ENCODE data around the gene SSC4D. TPM values are rescaled to one million over a fixed set of nuclear protein-coding genes. Genes with fewer than 3 reads are reported as not detected.
"Not testable (repeated sequence)": the region's sequence is repeated elsewhere in the genome, so short reads cannot be mapped to it uniquely, and the experiment has no call there.

The SSC4D gene
- total and polyA plus RNA-seq, 2 donors from 2014 or later, result 2.1 to 12.9 TPM

DNA sequence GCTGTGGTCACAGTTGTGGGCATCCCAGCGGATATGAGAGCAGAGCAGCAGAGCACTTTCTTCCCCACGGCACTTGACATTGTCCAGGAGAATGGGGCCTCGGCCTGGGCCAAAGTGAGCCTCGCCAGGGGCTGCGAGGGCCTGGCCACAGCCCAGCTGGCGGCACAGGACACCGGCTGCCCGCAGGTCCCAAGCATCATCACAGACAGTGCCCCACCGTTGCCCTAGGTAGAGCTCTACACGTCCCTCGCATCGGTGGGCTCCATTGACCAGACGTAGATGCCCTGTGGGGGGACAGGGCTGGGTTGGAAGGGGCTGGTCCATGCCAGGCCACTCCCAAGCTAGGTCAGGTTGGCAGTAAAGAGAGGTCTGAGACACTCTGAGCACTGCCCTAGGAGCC lies 19.4 kb downstream of the SSC4D start:
- TF ChIP-seq, protein P1, sequence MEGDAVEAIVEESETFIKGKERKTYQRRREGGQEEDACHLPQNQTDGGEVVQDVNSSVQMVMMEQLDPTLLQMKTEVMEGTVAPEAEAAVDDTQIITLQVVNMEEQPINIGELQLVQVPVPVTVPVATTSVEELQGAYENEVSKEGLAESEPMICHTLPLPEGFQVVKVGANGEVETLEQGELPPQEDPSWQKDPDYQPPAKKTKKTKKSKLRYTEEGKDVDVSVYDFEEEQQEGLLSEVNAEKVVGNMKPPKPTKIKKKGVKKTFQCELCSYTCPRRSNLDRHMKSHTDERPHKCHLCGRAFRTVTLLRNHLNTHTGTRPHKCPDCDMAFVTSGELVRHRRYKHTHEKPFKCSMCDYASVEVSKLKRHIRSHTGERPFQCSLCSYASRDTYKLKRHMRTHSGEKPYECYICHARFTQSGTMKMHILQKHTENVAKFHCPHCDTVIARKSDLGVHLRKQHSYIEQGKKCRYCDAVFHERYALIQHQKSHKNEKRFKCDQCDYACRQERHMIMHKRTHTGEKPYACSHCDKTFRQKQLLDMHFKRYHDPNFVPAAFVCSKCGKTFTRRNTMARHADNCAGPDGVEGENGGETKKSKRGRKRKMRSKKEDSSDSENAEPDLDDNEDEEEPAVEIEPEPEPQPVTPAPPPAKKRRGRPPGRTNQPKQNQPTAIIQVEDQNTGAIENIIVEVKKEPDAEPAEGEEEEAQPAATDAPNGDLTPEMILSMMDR (IDR thresholded peaks at IDR 0.05; ENCODE audit: borderline replicate concordance, extremely low read depth, insufficient read depth), result no peak
- Histone ChIP-seq H3K9ac (ENCODE audit: low read length in 3 of 3) (no peak overlapping the region), H3K36me3 (ENCODE audit: control insufficient read depth in 2 of 3, insufficient read depth in 3 of 3, low read length in 3 of 3) (no peaks in the 10 kb centered on the region), H3K4me1 (ENCODE audit: control insufficient read depth in 2 of 3, insufficient read depth in 2 of 3, low read depth in 1 of 3, low read length in 3 of 3) (peaks cover 0 to 10% (median 7%) of the 10 kb centered on the region in 3 donors), H3K9me3 (ENCODE audit: control insufficient read depth in 2 of 3, insufficient read depth in 1 of 3, low read length in 3 of 3) (no peaks in the 10 kb centered on the region), H3K4me3 (ENCODE audit: low read length in 3 of 3) (no peak overlapping the region), H3K27me3 (ENCODE audit: control insufficient read depth, insufficient read depth, low read length) (no peaks in the 10 kb centered on the region), H3K27ac (ENCODE audit: low read depth in 2 of 2, low read length in 2 of 2) (no peak overlapping the region)
- DNase-seq, result no peak
- intact Hi-C loops (cut with DNase I), result no loop called here
- no peak for FAIRE-seq

DNA sequence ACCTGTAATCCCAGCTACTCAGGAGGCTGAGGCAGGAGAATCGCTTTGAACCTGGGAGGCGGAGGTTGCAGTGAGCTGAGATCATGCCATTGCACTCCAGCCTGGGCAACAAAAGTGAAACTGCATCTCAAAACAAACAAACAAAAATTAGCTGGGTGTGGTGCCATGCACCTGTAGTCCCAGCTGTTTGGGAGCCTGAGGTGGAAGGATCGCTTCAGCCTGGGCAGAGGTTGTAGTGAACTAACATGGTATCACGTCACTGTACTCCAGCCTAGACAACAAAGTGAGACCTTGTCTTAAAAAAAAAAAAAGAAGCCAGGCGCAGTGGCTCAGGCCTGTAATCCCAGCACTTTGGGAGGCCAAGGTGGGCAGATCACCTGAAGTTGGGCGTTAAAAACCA lies 21.7 kb downstream of the SSC4D start:
- H3K36me3 ChIP-seq (ENCODE audit: control insufficient read depth in 2 of 3, insufficient read depth in 3 of 3, low read length in 3 of 3); H3K4me1 ChIP-seq (ENCODE audit: control insufficient read depth in 2 of 3, insufficient read depth in 2 of 3, low read depth in 1 of 3, low read length in 3 of 3); H3K27me3 ChIP-seq (ENCODE audit: control insufficient read depth, insufficient read depth, low read length); H3K27ac ChIP-seq (ENCODE audit: low read depth in 2 of 2, low read length in 2 of 2); H3K9me3 ChIP-seq (ENCODE audit: control insufficient read depth in 2 of 3, insufficient read depth in 1 of 3, low read length in 3 of 3); FAIRE-seq; H3K4me3 ChIP-seq (ENCODE audit: low read length in 3 of 3); DNase-seq; intact Hi-C loops (cut with DNase I); H3K9ac ChIP-seq (ENCODE audit: low read length in 3 of 3): not testable (repeated sequence)

DNA sequence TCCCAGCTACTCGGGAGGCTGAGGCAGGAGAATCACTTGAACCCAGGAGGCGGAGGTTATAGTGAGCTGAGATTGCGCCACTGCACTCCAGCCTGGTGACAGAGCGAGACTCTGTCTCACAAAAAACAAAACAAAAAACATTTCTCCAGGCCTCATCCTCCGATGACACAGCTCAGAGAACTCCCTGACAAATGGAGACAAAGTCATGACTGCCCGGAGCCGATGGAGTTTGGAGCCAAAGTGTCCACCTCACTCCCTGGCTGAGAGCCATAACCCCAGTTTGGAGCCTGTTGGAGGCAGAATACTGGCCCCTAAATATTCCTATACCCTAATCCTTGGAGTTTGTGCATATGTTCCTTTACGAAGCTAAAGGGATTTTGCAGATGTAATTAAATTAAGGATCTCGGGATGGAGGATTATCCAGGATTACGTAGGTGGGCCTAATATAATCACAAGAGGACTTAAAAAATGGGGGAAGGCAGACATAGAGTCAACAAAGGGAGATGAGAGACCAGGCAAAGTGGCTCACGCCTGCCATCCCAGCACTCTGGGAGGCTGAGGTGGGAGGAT lies 22.7 kb downstream of the SSC4D start:
- FAIRE-seq (no peak), DNase-seq (no peak)
- Histone ChIP-seq H3K27me3 (ENCODE audit: control insufficient read depth, insufficient read depth, low read length) (no peaks in the 10 kb centered on the region), H3K9me3 (ENCODE audit: control insufficient read depth in 2 of 3, insufficient read depth in 1 of 3, low read length in 3 of 3) (no peaks in the 10 kb centered on the region), H3K9ac (ENCODE audit: low read length in 3 of 3) (no peak overlapping the region), H3K4me1 (ENCODE audit: control insufficient read depth in 2 of 3, insufficient read depth in 2 of 3, low read depth in 1 of 3, low read length in 3 of 3) (no peaks in the 10 kb centered on the region), H3K36me3 (ENCODE audit: control insufficient read depth in 2 of 3, insufficient read depth in 3 of 3, low read length in 3 of 3) (no peaks in the 10 kb centered on the region), H3K27ac (ENCODE audit: low read depth in 2 of 2, low read length in 2 of 2) (no peak overlapping the region), H3K4me3 (ENCODE audit: low read length in 3 of 3) (no peak overlapping the region)
- intact Hi-C loops (cut with DNase I), result no loop called here
- TF ChIP-seq, protein P1 (IDR thresholded peaks at IDR 0.05; ENCODE audit: borderline replicate concordance, extremely low read depth, insufficient read depth), result no peak

DNA sequence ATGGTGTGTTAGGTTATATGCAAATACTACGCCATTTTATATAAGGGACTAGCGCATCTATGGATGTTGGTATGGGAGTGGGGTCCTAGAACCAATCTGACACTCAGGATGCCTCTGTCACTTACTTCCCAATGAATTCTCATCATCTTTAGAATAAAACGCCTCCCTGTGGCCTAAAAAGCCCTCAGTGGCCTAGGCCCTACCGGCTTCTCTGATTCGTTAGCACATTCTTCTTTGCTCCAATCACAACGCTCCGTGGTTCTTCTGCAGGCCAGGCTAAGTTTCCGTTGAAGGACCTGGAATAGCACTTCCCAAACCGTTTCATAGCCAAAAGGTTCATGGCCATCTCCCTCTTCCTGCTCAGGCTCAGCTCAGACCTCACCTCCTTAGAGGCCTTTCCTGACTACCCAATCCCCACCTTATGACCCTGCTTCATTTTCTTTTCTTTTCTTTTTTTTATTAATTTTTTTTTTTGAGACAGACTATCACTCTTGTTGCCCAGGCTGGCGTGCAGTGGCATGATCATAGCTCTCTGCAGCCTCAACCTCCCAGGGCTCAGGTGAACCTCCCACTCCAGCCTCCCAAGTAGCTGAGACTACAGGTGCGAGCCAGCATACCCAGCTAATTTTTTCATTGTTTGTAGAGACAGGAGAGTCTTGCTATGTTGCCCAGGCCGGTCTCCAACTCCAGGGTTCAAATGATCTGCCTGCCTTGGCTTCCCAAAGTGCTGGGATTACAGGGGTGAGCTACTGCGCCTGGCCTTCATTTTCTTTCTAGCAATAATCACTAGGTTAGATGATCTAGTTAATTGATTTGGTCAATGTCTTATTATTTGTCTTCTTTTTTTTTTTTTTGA lies 26.2 kb downstream of the SSC4D start:
- FAIRE-seq (no peak), DNase-seq (no peak)
- Histone ChIP-seq H3K9me3 (ENCODE audit: control insufficient read depth in 2 of 3, insufficient read depth in 1 of 3, low read length in 3 of 3) (no peaks in the 10 kb centered on the region), H3K4me3 (ENCODE audit: low read length in 3 of 3) (no peak overlapping the region), H3K27me3 (ENCODE audit: control insufficient read depth, insufficient read depth, low read length) (no peaks in the 10 kb centered on the region), H3K36me3 (ENCODE audit: control insufficient read depth in 2 of 3, insufficient read depth in 3 of 3, low read length in 3 of 3) (no peaks in the 10 kb centered on the region), H3K4me1 (ENCODE audit: control insufficient read depth in 2 of 3, insufficient read depth in 2 of 3, low read depth in 1 of 3, low read length in 3 of 3) (peaks cover 0 to 5% (median 5%) of the 10 kb centered on the region in 3 donors), H3K27ac (ENCODE audit: low read depth in 2 of 2, low read length in 2 of 2) (no peak overlapping the region), H3K9ac (ENCODE audit: low read length in 3 of 3) (no peak overlapping the region)
- TF ChIP-seq, protein P1 (IDR thresholded peaks at IDR 0.05; ENCODE audit: borderline replicate concordance, extremely low read depth, insufficient read depth), result no peak
- intact Hi-C loops (cut with DNase I), result no loop called here
